IPS-20b (cell line): ENCODE data around the gene PSTK.

Experiments
- H3K27ac ChIP-seq: one replicate; pipeline ENCODE4 v1.5.1; 2013; ENCODE audit warnings: low read length
- H3K27me3 ChIP-seq: 2 replicates; pipeline ENCODE4 v1.6.1; 2013; ENCODE audit warnings: mild to moderate bottlenecking, low read length, inconsistent platforms; ENCODE audit not compliant: insufficient read depth
- H3K36me3 ChIP-seq: 2 replicates; pipeline ENCODE4 v1.6.1; 2013; ENCODE audit warnings: low read depth, mild to moderate bottlenecking, inconsistent platforms, low read length, moderate library complexity; ENCODE audit not compliant: insufficient read depth
- H3K4me1 ChIP-seq: 2 replicates; pipeline ENCODE4 v1.6.1; 2013; ENCODE audit warnings: mild to moderate bottlenecking, control low read depth, inconsistent platforms, low read length, moderate library complexity; ENCODE audit not compliant: insufficient read depth
- H3K4me3 ChIP-seq: 2 replicates; pipeline ENCODE4 v1.5.1; 2013; ENCODE audit warnings: mild to moderate bottlenecking, low read length, inconsistent platforms
- H3K9ac ChIP-seq: 2 replicates; pipeline ENCODE4 v1.6.1; 2013; ENCODE audit warnings: low read depth, mild to moderate bottlenecking, inconsistent platforms, low read length, moderate library complexity
- H3K9me3 ChIP-seq: 2 replicates; pipeline ENCODE4 v1.6.1; 2013; ENCODE audit warnings: mild to moderate bottlenecking, low read depth, low read length, inconsistent platforms; ENCODE audit not compliant: insufficient read depth

Gene PSTK

DNA sequence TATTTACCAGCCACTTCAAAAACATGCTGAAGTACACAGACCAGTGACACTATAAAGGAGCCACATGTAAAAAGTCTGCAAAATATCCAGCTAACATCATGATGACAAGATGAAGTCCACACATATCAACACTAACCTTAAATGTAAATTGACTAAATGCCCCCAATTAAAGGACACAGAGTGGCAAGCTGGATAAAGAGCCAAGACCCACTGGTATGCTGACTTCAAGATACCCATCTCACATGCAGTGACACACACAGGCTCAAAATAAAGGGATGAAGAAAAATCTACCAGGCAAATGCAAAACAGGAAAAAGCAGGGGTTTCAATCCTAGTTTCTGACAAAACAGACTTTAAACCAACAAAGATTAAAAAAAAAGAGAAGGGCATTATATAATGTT lies 13.3 kb upstream of the PSTK start:
- H3K4me3 ChIP-seq, result no peak overlapping the region
- peaks cover 24% of the 10 kb centered on the region; the same call in 1 of the 2 replicates for H3K9me3 ChIP-seq
- no peaks in the 10 kb centered on the region for H3K4me1 ChIP-seq
- no peaks in the 10 kb centered on the region for H3K36me3 ChIP-seq
- no peak overlapping the region for H3K9ac ChIP-seq
- H3K27me3 ChIP-seq, result peaks cover 5% of the 10 kb centered on the region; the same call in 1 of the 2 replicates
- H3K27ac ChIP-seq, result no peak overlapping the region

DNA sequence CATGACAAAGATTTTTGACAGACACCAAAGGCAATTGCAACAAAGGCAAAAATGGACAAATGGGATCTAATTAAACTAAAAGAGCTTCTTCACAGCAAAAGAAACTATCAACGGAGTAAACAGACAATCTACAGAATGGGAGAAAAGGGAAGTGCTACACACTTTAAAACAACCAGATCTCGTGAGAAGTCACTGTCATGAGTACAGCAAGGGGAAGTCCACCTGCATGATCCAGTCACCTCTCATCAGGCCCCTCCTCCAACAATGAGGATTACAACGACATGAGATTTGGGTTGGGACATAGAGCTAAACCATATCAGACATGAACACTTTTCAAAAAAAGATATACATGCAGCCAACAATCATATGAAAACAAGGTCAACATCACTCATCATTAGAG lies 11.5 kb upstream of the PSTK start:
- H3K9me3 ChIP-seq, result peaks cover 24% of the 10 kb centered on the region; the same call in 1 of the 2 replicates
- H3K27ac ChIP-seq, result no peak overlapping the region
- no peak overlapping the region for H3K9ac ChIP-seq
- H3K4me1 ChIP-seq, result no peaks in the 10 kb centered on the region
- no peaks in the 10 kb centered on the region for H3K36me3 ChIP-seq
- H3K27me3 ChIP-seq, result peaks cover 5% of the 10 kb centered on the region; the same call in 1 of the 2 replicates
- H3K4me3 ChIP-seq, result no peak overlapping the region

DNA sequence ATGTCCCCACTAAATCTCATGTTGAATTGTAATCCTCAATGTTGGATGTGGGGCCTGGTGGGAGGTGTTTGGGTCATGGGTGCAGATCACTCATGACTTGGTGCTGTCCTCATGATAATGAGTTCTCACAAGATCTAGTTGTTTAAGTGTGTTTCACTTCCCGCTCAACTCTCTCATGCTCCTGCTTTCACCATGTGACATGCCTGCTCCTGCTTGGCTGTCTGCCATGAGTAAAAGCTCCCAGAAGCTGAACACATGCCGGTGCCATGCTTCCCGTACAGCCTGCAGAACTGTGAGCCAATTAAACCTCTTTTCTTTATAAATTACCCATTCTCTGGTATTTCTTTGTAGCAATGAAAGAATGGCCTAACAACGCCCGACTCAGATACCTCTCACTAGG lies 6.2 kb upstream of the PSTK start:
- 0 out of 2 replicates have a peak, but pooled peaks cover 2% of the 10 kb centered on the region for H3K9me3 ChIP-seq
- no peak overlapping the region for H3K27ac ChIP-seq
- H3K9ac ChIP-seq, result no peak overlapping the region
- no peaks in the 10 kb centered on the region for H3K4me1 ChIP-seq
- no peak overlapping the region for H3K4me3 ChIP-seq
- no peaks in the 10 kb centered on the region for H3K36me3 ChIP-seq
- H3K27me3 ChIP-seq, result peaks cover 5% of the 10 kb centered on the region; the same call in 1 of the 2 replicates

DNA sequence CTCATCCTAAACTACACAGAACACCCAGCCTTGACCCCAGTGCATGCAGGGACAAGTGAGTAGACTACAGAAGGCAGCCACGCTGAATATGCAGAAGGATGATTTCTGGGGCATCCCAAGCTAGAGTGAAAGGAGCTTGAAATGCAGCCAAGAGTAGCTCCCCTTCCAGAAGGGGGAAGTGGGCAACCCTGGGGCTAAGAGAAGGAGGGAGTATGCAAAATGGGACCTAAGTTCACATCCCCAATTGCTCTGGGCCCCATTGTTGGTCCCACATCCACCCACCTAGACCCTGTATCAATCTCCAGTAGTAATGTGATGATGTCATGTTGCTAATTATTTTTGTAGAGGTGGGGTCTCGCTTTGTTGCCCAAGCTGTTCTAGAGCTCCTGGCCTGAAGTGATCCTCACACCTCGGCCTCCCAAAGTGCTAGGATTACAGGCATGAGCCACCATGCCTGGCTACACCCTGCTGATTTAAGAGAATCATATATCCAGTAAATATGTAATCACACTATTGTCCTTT lies 5.6 kb upstream of the PSTK start:
- Histone ChIP-seq H3K27me3 (peaks cover 5% of the 10 kb centered on the region; the same call in 1 of the 2 replicates), H3K4me3 (no peak overlapping the region), H3K4me1 (no peaks in the 10 kb centered on the region)

DNA sequence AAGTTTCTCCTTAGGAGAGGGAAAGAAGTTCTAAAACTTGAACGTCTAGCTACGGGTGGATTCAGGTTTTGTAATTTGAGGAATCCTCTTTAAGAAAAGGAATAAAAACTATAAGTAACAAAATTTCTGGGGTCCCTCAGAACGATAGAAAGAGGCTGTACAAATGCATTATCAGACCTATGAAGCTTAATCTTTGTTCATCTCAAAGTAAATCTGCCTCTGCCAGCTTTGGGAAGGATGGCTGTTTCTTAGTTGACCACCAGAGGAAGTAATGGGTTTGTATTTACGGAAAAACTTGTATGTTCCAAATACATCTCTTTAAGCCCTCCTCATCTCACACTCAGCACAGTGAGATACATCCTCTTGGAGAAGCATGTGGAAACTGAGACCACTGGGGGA lies 864 bp downstream of the PSTK start:
- Histone ChIP-seq H3K36me3 (no peaks in the 10 kb centered on the region; the same call in 1 of the 2 replicates), H3K27ac (no peak overlapping the region), H3K4me3 (peak overlapping the region; percentile 87), H3K4me1 (peaks cover 4% of the 10 kb centered on the region; the same call in 1 of the 2 replicates), H3K27me3 (no peaks in the 10 kb centered on the region), H3K9me3 (no peaks in the 10 kb centered on the region), H3K9ac (peak overlapping the region; percentile 65; the same call in 1 of the 2 replicates)

More for the DNA sequence above, 5.6 kb upstream of the PSTK start:
- H3K9me3 ChIP-seq, result no peaks in the 10 kb centered on the region
- no peak overlapping the region for H3K9ac ChIP-seq
- H3K36me3 ChIP-seq, result no peaks in the 10 kb centered on the region
- H3K27ac ChIP-seq, result no peak overlapping the region

DNA sequence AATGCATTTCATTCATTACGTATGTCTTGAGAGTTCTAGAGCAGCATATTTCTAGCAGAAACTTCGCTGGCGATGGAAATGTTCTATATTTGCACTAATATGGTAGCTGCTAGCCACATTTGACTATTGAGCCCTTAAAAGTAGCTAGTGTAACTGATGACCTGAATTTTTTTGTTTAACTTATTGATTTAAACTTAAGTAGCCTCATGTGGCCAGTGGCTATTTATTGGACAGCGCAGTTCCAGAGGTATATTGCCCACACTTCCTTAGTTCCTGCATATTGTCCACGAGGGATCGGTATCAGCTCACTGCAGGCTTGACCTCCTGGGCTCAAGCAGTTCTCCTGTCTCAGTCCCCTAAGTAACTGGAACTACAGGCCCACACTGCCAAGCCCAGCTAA lies 3.7 kb downstream of the PSTK start:
- H3K9me3 ChIP-seq, result no peaks in the 10 kb centered on the region
- peaks cover 4% of the 10 kb centered on the region; the same call in 1 of the 2 replicates for H3K4me1 ChIP-seq
- H3K36me3 ChIP-seq, result peaks cover 6% of the 10 kb centered on the region; the same call in 1 of the 2 replicates
- H3K4me3 ChIP-seq, result no peak overlapping the region
- H3K27me3 ChIP-seq, result no peaks in the 10 kb centered on the region
- H3K27ac ChIP-seq, result no peak overlapping the region
- H3K9ac ChIP-seq, result no peak overlapping the region

DNA sequence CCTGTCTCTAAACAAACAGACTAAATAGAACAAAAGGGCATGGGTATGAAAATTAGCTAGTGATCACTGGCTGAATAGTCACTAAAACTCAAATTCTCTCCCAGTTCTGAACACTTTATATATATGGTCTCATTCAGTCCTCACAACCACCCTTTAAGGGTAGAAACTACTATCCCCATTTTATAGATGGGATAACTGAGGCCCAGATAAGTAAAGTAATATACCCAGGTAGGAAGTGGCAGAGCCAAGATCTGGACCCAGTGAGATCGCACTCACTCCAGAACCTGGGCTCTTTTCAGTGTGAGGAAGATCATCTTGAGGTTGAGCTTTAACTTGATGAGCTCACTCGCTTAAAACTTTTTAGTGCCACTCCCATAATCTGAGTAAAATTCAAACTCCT lies 4.5 kb downstream of the PSTK start:
- peaks cover 3% of the 10 kb centered on the region; the same call in 1 of the 2 replicates for H3K4me1 ChIP-seq
- peaks cover 6% of the 10 kb centered on the region; the same call in 1 of the 2 replicates for H3K36me3 ChIP-seq
- H3K27ac ChIP-seq, result no peak overlapping the region
- no peak overlapping the region for H3K9ac ChIP-seq
- H3K27me3 ChIP-seq, result no peaks in the 10 kb centered on the region
- H3K9me3 ChIP-seq, result no peaks in the 10 kb centered on the region
- no peak overlapping the region for H3K4me3 ChIP-seq

DNA sequence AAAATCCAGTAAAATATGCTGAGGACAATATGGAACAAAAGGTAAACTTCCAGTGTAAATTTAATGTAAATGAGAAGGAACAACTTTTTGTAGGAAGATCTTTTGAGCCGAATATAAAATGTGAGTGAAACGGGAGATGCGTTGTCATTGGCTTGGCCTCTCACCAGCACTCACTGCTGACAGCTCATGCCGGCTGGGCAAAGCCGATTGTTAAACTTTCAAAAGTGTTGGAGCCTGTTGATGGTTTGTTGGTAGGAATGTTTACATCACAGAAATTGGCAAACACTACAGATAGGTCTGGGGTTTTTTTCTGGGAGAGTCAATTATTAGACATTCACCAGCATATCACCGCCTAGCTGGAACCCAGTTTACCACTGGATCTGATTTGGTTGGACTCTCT lies 6.1 kb downstream of the PSTK start:
- Histone ChIP-seq H3K36me3 (peaks cover 14% of the 10 kb centered on the region; the same call in 1 of the 2 replicates), H3K9me3 (no peaks in the 10 kb centered on the region), H3K4me3 (no peak overlapping the region), H3K9ac (no peak overlapping the region), H3K27ac (no peak overlapping the region), H3K27me3 (no peaks in the 10 kb centered on the region), H3K4me1 (no peaks in the 10 kb centered on the region)

DNA sequence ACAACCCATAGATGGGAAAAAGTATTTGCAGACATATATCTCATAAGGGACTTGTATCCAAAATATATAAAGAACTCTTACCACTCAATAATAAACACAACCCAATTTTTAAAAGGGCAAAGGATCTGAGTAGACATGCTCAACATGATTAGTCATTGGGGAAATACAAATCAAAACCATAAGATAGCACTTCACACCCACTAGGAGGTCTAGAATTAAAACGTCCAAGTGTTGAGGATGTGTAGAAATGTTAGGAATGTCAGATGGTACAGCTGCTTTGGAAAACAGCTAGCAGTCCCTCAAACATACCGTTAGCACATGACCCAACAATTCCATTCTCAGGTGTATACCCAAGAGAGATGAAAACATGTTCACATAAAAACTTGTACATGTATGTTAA lies 8.3 kb downstream of the PSTK start:
- H3K9ac ChIP-seq, result no peak overlapping the region
- no peaks in the 10 kb centered on the region for H3K4me1 ChIP-seq
- H3K36me3 ChIP-seq, result peaks cover 28% of the 10 kb centered on the region
- no peak overlapping the region for H3K27ac ChIP-seq
- H3K9me3 ChIP-seq, result no peaks in the 10 kb centered on the region
- H3K27me3 ChIP-seq, result no peaks in the 10 kb centered on the region
- no peak overlapping the region for H3K4me3 ChIP-seq

DNA sequence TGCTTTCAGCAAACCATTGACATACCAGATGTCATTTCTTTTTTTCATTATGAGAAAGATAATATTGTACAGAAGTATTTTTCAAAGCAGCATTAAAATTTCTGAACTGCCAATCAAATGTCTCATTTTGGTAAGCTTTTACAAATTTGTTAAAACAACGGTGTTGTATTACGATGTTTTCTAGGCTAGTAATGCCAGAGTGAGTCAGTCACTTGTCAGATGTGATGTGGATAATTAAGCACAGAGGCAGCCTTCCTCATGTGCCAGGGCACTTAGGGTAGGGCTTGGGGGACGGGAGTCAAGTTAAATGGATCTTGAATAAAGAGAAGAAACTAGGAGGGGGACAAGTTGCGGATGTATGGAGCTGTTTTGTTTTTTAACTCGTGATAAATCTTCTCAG lies 10.1 kb downstream of the PSTK start:
- Histone ChIP-seq H3K9ac (no peak overlapping the region), H3K36me3 (peaks cover 45% of the 10 kb centered on the region), H3K27ac (no peak overlapping the region), H3K9me3 (no peaks in the 10 kb centered on the region), H3K4me3 (no peak overlapping the region), H3K4me1 (no peaks in the 10 kb centered on the region), H3K27me3 (no peaks in the 10 kb centered on the region)

DNA sequence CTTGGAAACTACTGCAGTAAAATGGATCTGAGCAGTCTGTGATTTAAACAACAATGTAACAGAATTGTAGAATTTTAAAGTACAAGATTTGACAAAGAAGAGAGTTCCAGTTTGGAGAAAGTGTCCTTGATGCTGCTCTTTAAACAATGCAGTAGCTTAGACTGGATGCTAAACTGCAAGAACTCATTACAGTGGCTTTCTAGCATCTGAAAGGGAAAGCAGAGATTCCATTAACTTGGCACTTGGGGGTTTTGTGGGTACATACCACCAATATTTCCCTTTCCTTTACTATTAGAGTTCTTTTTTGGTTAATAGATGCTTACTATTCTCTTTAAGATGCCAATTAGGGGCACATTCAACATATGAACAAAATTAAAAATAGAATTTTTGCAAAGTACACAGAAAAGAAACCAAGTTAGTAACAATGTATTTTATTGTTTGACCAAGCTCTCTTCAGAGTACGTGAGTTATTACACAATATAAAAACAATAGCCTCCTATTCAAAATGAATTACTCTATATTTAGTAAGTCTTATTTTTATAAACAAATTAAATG lies 11.9 kb downstream of the PSTK start:
- Histone ChIP-seq H3K4me3 (no peak overlapping the region), H3K9me3 (no peaks in the 10 kb centered on the region), H3K27me3 (no peaks in the 10 kb centered on the region), H3K27ac (no peak overlapping the region), H3K4me1 (no peaks in the 10 kb centered on the region), H3K9ac (no peak overlapping the region), H3K36me3 (peaks cover 54% of the 10 kb centered on the region)

DNA sequence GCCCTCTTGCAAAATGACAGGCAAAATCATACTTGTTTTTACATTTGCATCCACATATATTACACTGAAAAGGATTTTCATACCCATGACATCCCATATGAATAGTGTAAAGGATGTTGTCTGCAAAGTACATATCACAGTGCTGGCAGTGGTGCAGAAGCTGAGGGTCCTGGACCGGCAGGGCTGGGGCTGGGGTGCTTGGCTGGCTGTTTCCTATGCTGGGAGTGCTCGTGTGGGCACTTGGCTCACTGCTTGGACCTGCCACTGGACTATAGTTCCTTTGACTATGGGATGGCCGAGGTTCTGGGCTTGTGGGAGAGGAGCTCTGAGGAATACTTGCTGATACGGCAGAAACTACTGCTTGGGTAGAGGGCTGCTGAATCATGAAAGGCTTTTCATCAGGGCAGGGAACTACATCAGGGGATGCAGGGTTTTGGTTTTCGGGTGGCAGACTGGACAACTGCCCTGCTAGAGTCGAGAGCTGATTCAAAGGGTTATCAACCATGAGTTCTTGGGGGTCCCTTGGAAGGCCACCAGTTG lies 13.7 kb downstream of the PSTK start:
- no peaks in the 10 kb centered on the region for H3K4me1 ChIP-seq
- peaks cover 66% of the 10 kb centered on the region for H3K36me3 ChIP-seq
- no peaks in the 10 kb centered on the region for H3K27me3 ChIP-seq
- H3K27ac ChIP-seq, result no peak overlapping the region
- no peaks in the 10 kb centered on the region for H3K9me3 ChIP-seq
- no peak overlapping the region for H3K9ac ChIP-seq
- H3K4me3 ChIP-seq, result no peak overlapping the region
